A549 (cell line): ENCODE results near the gene SYNM.

Experiments
- CTCF ChIP-seq: fragments of >200 bp; sonication (Bioruptor Twin); formaldehyde crosslinking; IDR thresholded peaks from 3 replicates; pipeline ENCODE4 v1.5.1; 2016
- EHMT2 ChIP-seq: fragments of 200-600 bp; sonication (generic); IDR thresholded peaks from 2 replicates; pipeline ENCODE4 v1.6.1; 2016; ENCODE audit warnings: antibody characterized with exemption, low read depth, mild to moderate bottlenecking, moderate library complexity
- EP300 ChIP-seq, 2 experiments: fragments of >200 bp; sonication (Bioruptor Twin); formaldehyde crosslinking; IDR thresholded peaks; 2 replicates in 1 of 2; 3 replicates in 1 of 2; pipeline ENCODE4 v1.6.1; 2016 to 2017

GRCh38 chr15:99167640-99168039, 62.8 kb downstream of the SYNM start:
- no peak for TF ChIP-seq CTCF
- TF ChIP-seq EHMT2: no peak
- TF ChIP-seq EP300 (IDR thresholded peaks at IDR 0.05): no peak
